SK-N-SH (cell line): ENCODE measurements around the gene POFUT2. TPM values are rescaled to one million over a fixed set of nuclear protein-coding genes. Genes with fewer than 3 reads are reported as not detected.

Experiments
- CTCF ChIA-PET: fragments of 300-600, 350-600 bp; formaldehyde crosslinking; extraction: SDS; loops from one replicate; lab custom pipeline; 2021; lab: Yijun Ruan, JAX
- POLR2A ChIA-PET: fragments of 350-600 bp; sonication (Branson Sonifier 250); formaldehyde crosslinking; extraction: SDS; loops from one replicate; lab custom pipeline; 2020; ENCODE audit warnings: antibody characterized with exemption, inconsistent platforms; lab: Yijun Ruan, JAX
- DNase-seq: peaks from one replicate; pipeline ENCODE4 v3.0.0; 2012
- H2AFZ ChIP-seq: fragments of 200-600 bp; sonication (generic); 2 replicates; pipeline ENCODE4 v1.8.1; 2016; ENCODE audit warnings: antibody characterized with exemption, mild to moderate bottlenecking, low read depth
- H3F3A ChIP-seq: fragments of 200-600 bp; sonication (generic); replicated peaks from 2 replicates; pipeline ENCODE3; 2016; ENCODE audit warnings: antibody characterized with exemption, mild to moderate bottlenecking; ENCODE audit not compliant: insufficient read depth
- H3K27ac ChIP-seq, 2 experiments: fragments of 200-500 bp in 1 of 2; fragments of 200-600 bp in 1 of 2; sonication (Bioruptor generic) in 1 of 2; sonication (generic), shearing (Covaris generic) in 1 of 2; 2 replicates each; pipeline versions ENCODE4 v1.5.1 to v1.6.1; 2014 to 2016; ENCODE audit warnings: low read depth in 2 of 2, inconsistent platforms in 1 of 2, low read length in 1 of 2, mild to moderate bottlenecking in 1 of 2, mixed read lengths in 1 of 2
- H3K27me3 ChIP-seq: fragments of 200-600 bp; sonication (generic), shearing (Covaris generic); 2 replicates; pipeline ENCODE4 v1.6.1; 2016; ENCODE audit warnings: mixed run types; ENCODE audit not compliant: insufficient read depth
- H3K36me3 ChIP-seq, 2 experiments: fragments of 200-500 bp in 1 of 2; fragments of 200-600 bp in 1 of 2; sonication (Bioruptor generic) in 1 of 2; sonication (generic) in 1 of 2; replicated peaks in 1 of 2; 2 replicates each; pipeline versions ENCODE3 to v1.5.1; 2014 to 2016; ENCODE audit warnings: low read length in 1 of 2, mild to moderate bottlenecking in 1 of 2; ENCODE audit not compliant: insufficient read depth in 2 of 2, control insufficient read depth in 1 of 2
- H3K4me1 ChIP-seq, 2 experiments: fragments of 200-500 bp in 1 of 2; fragments of 200-600 bp in 1 of 2; sonication (Bioruptor generic) in 1 of 2; sonication (generic), shearing (Covaris generic) in 1 of 2; 2 replicates each; pipeline versions ENCODE4 v1.5.1 to v1.6.1; 2014 to 2016; ENCODE audit warnings: low read depth in 1 of 2, low read length in 1 of 2, mixed run types in 1 of 2; ENCODE audit not compliant: insufficient read depth in 2 of 2, control insufficient read depth in 1 of 2
- H3K4me2 ChIP-seq: fragments of 200-600 bp; sonication (generic), shearing (Covaris generic); 2 replicates; pipeline ENCODE4 v1.6.1; 2017; ENCODE audit warnings: mixed run types
- H3K4me3 ChIP-seq, 2 experiments: fragments of 200-500 bp in 1 of 2; fragments of 200-600 bp in 1 of 2; sonication (Bioruptor generic) in 1 of 2; sonication (generic), shearing (Covaris generic) in 1 of 2; 2 replicates each; pipeline versions ENCODE4 v1.5.1 to v1.8.1; 2014 to 2016; ENCODE audit warnings: low read depth in 2 of 2, inconsistent platforms in 1 of 2, low read length in 1 of 2, mild to moderate bottlenecking in 1 of 2, mixed read lengths in 1 of 2, moderate library complexity in 1 of 2
- H3K79me2 ChIP-seq: fragments of 200-600 bp; sonication (generic); 2 replicates; pipeline ENCODE4 v1.8.1; 2017; ENCODE audit warnings: mild to moderate bottlenecking; ENCODE audit not compliant: insufficient read depth
- H3K9ac ChIP-seq: fragments of 200-600 bp; sonication (generic); 2 replicates; pipeline ENCODE4 v1.6.1; 2017; ENCODE audit warnings: mixed run types
- H3K9me2 ChIP-seq: fragments of 200-600 bp; sonication (generic); 2 replicates; pipeline ENCODE4 v1.6.1; 2017; ENCODE audit warnings: mixed run types
- H3K9me3 ChIP-seq: fragments of 200-600 bp; sonication (generic); 2 replicates; pipeline ENCODE4 v1.6.1; 2017; ENCODE audit warnings: mixed run types, mild to moderate bottlenecking, moderate library complexity
- H4K20me1 ChIP-seq: fragments of 200-600 bp; sonication (generic); 2 replicates; pipeline ENCODE4 v1.6.1; 2017; ENCODE audit warnings: mild to moderate bottlenecking, mixed run types; ENCODE audit not compliant: insufficient read depth
- CHD2 ChIP-seq: fragments of 150-350 bp; IDR thresholded peaks from 2 replicates; pipeline ENCODE4 v1.6.1; 2018; ENCODE audit warnings: low read length; ENCODE audit not compliant: partially characterized antibody
- EP300 ChIP-seq, 2 experiments: IDR thresholded peaks; 2 replicates each; pipeline versions ENCODE4 v1.4.0 to v1.6.1; 2012; ENCODE audit warnings: borderline replicate concordance in 1 of 2, low read depth in 1 of 2, low read length in 1 of 2
- EZH2phosphoT487 ChIP-seq: fragments of 200-600 bp; sonication (generic); IDR thresholded peaks from 2 replicates; pipeline ENCODE4 v1.6.1; 2017; ENCODE audit warnings: low read depth, mixed run types, mild to moderate bottlenecking, antibody characterized with exemption, moderate library complexity, borderline replicate concordance
- FOXJ3 ChIP-seq: sonication (generic); formaldehyde crosslinking; IDR thresholded peaks from 2 replicates; pipeline ENCODE4 v1.5.1; 2020; ENCODE audit warnings: mild to moderate bottlenecking, missing genetic modification reagents
- GABPA ChIP-seq: IDR thresholded peaks from 2 replicates; pipeline ENCODE4 v1.4.0; 2012; ENCODE audit warnings: low read depth, mild to moderate bottlenecking
- MEF2A ChIP-seq: IDR thresholded peaks from 2 replicates; pipeline ENCODE4 v1.4.0; 2012; ENCODE audit warnings: low read depth, borderline replicate concordance
- MXI1 ChIP-seq: IDR thresholded peaks from 2 replicates; pipeline ENCODE4 v1.6.1; 2012; ENCODE audit warnings: mild to moderate bottlenecking, low read depth, low read length, improper control_type of control experiment
- NRF1 ChIP-seq: IDR thresholded peaks from 2 replicates; pipeline ENCODE4 v1.6.1; 2012; ENCODE audit warnings: low read depth, mild to moderate bottlenecking, low read length
- RAD21 ChIP-seq: IDR thresholded peaks from 2 replicates; pipeline ENCODE4 v1.6.1; 2012; ENCODE audit warnings: mild to moderate bottlenecking, low read length
- RCOR1 ChIP-seq: fragments of 150-350 bp; IDR thresholded peaks from 2 replicates; pipeline ENCODE4 v1.6.1; 2017; ENCODE audit warnings: antibody characterized with exemption, low read length
- RFX5 ChIP-seq: IDR thresholded peaks from 2 replicates; pipeline ENCODE4 v1.6.1; 2012; ENCODE audit warnings: mild to moderate bottlenecking, improper control_type of control experiment, low read length
- RXRA ChIP-seq: IDR thresholded peaks from 2 replicates; pipeline ENCODE4 v1.4.0; 2012; ENCODE audit warnings: low read depth, mild to moderate bottlenecking, borderline replicate concordance
- TAF1 ChIP-seq: IDR thresholded peaks from 2 replicates; pipeline ENCODE4 v1.6.1; 2012; ENCODE audit warnings: low read depth, mild to moderate bottlenecking, low read length, moderate library complexity, borderline replicate concordance
- YY1 ChIP-seq: IDR thresholded peaks from 2 replicates; pipeline ENCODE4 v1.4.0; 2012; ENCODE audit warnings: low read depth, mild to moderate bottlenecking
- WGBS: methylation state at CpG from one replicate; pipeline ENCODE4 v1.1.6; 2017; ENCODE audit warnings: low lambda C conversion rate; 5-methylcytosine and 5-hydroxymethylcytosine counted together
- polyA plus RNA-seq, 3 experiments: library from polyadenylated mRNA; depleted of rRNA; stranded (reverse); fragments of >200 nt; gene quantifications; 2 replicates each; pipeline ENCODE4 v1.2.3, GENCODE V29; 2012
- TF ChIP-seq, protein P1 (sequence below): fragments of 150-350 bp; IDR thresholded peaks from 2 replicates; pipeline ENCODE4 v1.6.1; 2016; ENCODE audit warnings: mild to moderate bottlenecking, low read depth, low read length
- TF ChIP-seq, protein P2 (sequence below): IDR thresholded peaks from 2 replicates; pipeline ENCODE4; 2012
- TF ChIP-seq, protein P3 (sequence below): fragments of 150-350 bp; IDR thresholded peaks from 2 replicates; pipeline ENCODE4 v1.6.1; 2017; ENCODE audit warnings: antibody characterized with exemption, low read length, low read depth, borderline replicate concordance
- TF ChIP-seq, protein P4 (sequence below): IDR thresholded peaks from 2 replicates; pipeline ENCODE4 v1.4.0; 2012; ENCODE audit warnings: low read depth
- TF ChIP-seq, protein P5 (sequence below): IDR thresholded peaks from 2 replicates; pipeline ENCODE4 v1.4.0; 2012; ENCODE audit warnings: low read depth, borderline replicate concordance
- TF ChIP-seq, protein P6 (sequence below): IDR thresholded peaks from 2 replicates; pipeline ENCODE4 v1.6.1; 2012; ENCODE audit warnings: mild to moderate bottlenecking, low read depth, low read length, moderate library complexity
- TF ChIP-seq, protein P7 (sequence below): fragments of 200-600 bp; sonication (generic); IDR thresholded peaks from 2 replicates; pipeline ENCODE4 v1.6.1; 2017; ENCODE audit warnings: antibody characterized with exemption, mild to moderate bottlenecking, moderate library complexity

The POFUT2 gene
- polyA plus RNA-seq, 1 of the 3 experiments (the other 2 are of a cell fraction): 53.3 TPM

DNA sequence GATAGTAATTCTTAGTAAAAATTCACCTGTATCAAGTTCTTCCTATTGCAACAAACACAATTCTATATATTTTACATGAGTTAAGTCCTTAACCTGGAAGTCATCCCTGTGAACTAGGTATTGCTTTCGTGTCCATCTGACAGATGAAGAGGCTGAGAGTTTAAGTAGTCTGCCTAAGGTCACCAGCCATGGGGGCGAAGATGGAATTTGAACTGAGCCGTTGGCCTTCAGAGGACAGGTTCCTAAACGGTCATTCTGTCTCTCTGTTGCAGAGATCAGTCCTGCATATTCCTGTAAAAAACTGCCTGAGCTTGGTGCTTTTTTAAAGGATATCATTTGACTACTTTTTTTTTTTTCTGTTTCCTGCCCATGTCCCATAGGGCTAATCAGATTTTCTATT is 10.2 kb upstream of the POFUT2 start (continued):
- TF ChIP-seq CHD2 (no peak), NRF1 (no peak), RFX5 (no peak), EZH2phosphoT487 (no peak), RCOR1 (no peak), TAF1 (no peak), RAD21 (no peak)
- TF ChIP-seq, protein P1, sequence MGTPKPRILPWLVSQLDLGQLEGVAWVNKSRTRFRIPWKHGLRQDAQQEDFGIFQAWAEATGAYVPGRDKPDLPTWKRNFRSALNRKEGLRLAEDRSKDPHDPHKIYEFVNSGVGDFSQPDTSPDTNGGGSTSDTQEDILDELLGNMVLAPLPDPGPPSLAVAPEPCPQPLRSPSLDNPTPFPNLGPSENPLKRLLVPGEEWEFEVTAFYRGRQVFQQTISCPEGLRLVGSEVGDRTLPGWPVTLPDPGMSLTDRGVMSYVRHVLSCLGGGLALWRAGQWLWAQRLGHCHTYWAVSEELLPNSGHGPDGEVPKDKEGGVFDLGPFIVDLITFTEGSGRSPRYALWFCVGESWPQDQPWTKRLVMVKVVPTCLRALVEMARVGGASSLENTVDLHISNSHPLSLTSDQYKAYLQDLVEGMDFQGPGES: no peak

DNA sequence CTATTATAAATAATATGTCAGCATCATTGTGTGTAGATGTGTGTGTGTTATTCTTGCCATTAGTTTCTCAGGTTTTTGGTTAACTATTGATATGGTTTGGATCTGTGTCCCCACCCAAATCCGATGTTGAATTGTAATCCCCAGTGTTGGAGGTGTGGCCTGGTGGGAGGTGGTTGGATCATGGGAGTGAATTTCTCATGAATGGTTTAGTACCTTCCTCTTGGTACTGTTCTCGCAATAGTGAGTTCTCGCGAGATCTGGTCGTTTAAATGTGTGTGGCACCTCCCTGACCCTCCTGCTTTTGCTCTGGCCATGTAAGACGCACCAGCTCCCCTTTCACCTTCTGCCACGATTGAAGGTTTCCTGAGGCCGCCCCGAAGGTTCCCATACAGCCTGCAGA is 9.6 kb upstream of the POFUT2 start:
- H3K4me2 ChIP-seq: no peak overlapping the region
- no peak overlapping the region for H3K9ac ChIP-seq
- POLR2A ChIA-PET: no interaction called here
- H4K20me1 ChIP-seq: no peaks in the 10 kb centered on the region
- WGBS: 86% methylated on average over 9 of the region's 9 CpGs
- DNase-seq: no peak
- H3K27me3 ChIP-seq: no peaks in the 10 kb centered on the region
- H3K9me3 ChIP-seq: peaks cover 3% of the 10 kb centered on the region; the same call in 1 of the 2 replicates
- CTCF ChIA-PET: interaction anchor here (1.4 to 4.0 kb wide), 3 partner anchors 142 to 157 kb away, joined by 3 to 14 read pairs (median 7); no protein-coding TSS in a partner anchor
- no peak overlapping the region for H2AFZ ChIP-seq
- no peak overlapping the region for H3K4me3 ChIP-seq
- no peaks in the 10 kb centered on the region for H3K36me3 ChIP-seq
- H3K4me1 ChIP-seq: peaks cover 17 to 26% of the 10 kb centered on the region in 2 experiments; a peak in 1 of 4 replicates
- H3K27ac ChIP-seq: peak overlapping the region in 1 of 2 experiments; percentile 90; a peak in 1 of 4 replicates
- H3K79me2 ChIP-seq: peaks cover 32% of the 10 kb centered on the region
- H3K9me2 ChIP-seq: no peaks in the 10 kb centered on the region
- H3F3A ChIP-seq: peaks cover 13% of the 10 kb centered on the region
- TF ChIP-seq, protein P2, sequence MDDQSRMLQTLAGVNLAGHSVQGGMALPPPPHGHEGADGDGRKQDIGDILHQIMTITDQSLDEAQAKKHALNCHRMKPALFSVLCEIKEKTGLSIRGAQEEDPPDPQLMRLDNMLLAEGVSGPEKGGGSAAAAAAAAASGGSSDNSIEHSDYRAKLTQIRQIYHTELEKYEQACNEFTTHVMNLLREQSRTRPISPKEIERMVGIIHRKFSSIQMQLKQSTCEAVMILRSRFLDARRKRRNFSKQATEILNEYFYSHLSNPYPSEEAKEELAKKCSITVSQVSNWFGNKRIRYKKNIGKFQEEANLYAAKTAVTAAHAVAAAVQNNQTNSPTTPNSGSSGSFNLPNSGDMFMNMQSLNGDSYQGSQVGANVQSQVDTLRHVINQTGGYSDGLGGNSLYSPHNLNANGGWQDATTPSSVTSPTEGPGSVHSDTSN: no peak
- no peak for TF ChIP-seq NRF1
- TF ChIP-seq, protein P3, sequence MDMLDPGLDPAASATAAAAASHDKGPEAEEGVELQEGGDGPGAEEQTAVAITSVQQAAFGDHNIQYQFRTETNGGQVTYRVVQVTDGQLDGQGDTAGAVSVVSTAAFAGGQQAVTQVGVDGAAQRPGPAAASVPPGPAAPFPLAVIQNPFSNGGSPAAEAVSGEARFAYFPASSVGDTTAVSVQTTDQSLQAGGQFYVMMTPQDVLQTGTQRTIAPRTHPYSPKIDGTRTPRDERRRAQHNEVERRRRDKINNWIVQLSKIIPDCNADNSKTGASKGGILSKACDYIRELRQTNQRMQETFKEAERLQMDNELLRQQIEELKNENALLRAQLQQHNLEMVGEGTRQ: no peak
- TF ChIP-seq YY1: no peak
- TF ChIP-seq, protein P4, sequence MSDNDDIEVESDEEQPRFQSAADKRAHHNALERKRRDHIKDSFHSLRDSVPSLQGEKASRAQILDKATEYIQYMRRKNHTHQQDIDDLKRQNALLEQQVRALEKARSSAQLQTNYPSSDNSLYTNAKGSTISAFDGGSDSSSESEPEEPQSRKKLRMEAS: no peak
- TF ChIP-seq, protein P5, sequence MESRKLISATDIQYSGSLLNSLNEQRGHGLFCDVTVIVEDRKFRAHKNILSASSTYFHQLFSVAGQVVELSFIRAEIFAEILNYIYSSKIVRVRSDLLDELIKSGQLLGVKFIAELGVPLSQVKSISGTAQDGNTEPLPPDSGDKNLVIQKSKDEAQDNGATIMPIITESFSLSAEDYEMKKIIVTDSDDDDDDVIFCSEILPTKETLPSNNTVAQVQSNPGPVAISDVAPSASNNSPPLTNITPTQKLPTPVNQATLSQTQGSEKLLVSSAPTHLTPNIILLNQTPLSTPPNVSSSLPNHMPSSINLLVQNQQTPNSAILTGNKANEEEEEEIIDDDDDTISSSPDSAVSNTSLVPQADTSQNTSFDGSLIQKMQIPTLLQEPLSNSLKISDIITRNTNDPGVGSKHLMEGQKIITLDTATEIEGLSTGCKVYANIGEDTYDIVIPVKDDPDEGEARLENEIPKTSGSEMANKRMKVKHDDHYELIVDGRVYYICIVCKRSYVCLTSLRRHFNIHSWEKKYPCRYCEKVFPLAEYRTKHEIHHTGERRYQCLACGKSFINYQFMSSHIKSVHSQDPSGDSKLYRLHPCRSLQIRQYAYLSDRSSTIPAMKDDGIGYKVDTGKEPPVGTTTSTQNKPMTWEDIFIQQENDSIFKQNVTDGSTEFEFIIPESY: no peak
- TF ChIP-seq, protein P6, sequence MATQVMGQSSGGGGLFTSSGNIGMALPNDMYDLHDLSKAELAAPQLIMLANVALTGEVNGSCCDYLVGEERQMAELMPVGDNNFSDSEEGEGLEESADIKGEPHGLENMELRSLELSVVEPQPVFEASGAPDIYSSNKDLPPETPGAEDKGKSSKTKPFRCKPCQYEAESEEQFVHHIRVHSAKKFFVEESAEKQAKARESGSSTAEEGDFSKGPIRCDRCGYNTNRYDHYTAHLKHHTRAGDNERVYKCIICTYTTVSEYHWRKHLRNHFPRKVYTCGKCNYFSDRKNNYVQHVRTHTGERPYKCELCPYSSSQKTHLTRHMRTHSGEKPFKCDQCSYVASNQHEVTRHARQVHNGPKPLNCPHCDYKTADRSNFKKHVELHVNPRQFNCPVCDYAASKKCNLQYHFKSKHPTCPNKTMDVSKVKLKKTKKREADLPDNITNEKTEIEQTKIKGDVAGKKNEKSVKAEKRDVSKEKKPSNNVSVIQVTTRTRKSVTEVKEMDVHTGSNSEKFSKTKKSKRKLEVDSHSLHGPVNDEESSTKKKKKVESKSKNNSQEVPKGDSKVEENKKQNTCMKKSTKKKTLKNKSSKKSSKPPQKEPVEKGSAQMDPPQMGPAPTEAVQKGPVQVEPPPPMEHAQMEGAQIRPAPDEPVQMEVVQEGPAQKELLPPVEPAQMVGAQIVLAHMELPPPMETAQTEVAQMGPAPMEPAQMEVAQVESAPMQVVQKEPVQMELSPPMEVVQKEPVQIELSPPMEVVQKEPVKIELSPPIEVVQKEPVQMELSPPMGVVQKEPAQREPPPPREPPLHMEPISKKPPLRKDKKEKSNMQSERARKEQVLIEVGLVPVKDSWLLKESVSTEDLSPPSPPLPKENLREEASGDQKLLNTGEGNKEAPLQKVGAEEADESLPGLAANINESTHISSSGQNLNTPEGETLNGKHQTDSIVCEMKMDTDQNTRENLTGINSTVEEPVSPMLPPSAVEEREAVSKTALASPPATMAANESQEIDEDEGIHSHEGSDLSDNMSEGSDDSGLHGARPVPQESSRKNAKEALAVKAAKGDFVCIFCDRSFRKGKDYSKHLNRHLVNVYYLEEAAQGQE: no peak
- no peak for TF ChIP-seq MXI1
- TF ChIP-seq, protein P7, sequence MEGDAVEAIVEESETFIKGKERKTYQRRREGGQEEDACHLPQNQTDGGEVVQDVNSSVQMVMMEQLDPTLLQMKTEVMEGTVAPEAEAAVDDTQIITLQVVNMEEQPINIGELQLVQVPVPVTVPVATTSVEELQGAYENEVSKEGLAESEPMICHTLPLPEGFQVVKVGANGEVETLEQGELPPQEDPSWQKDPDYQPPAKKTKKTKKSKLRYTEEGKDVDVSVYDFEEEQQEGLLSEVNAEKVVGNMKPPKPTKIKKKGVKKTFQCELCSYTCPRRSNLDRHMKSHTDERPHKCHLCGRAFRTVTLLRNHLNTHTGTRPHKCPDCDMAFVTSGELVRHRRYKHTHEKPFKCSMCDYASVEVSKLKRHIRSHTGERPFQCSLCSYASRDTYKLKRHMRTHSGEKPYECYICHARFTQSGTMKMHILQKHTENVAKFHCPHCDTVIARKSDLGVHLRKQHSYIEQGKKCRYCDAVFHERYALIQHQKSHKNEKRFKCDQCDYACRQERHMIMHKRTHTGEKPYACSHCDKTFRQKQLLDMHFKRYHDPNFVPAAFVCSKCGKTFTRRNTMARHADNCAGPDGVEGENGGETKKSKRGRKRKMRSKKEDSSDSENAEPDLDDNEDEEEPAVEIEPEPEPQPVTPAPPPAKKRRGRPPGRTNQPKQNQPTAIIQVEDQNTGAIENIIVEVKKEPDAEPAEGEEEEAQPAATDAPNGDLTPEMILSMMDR: no peak
- no peak for TF ChIP-seq MEF2A
- TF ChIP-seq FOXJ3: no peak
- TF ChIP-seq GABPA: no peak
- no peak for TF ChIP-seq EP300 (IDR thresholded peaks at IDR 0.05; ENCODE audit: borderline replicate concordance in 1 of 2, low read depth in 1 of 2, low read length in 1 of 2)
- no peak for TF ChIP-seq RXRA
